Stimulated activated naive CD4-positive, alpha-beta T cell (primary cell): ENCODE data around the gene RPS23.
A peak's percentile ranks its signal among the peaks of the same experiment; 100 is the strongest.

Source experiments
- DNase-seq, 6 experiments: peaks; one replicate each; lab custom pipeline; 2025; lab: John Stamatoyannopoulos, UW

The RPS23 gene

GRCh38 chr5:82244854-82245635 lies 33.1 kb downstream of the RPS23 start:
- DNase-seq = no peak

- no peak for DNase-seq
These were observed 34.0 kb downstream of the RPS23 start for GRCh38 chr5:82244151-82244550.

GRCh38 chr5:82234885-82235284 lies 43.3 kb downstream of the RPS23 start:
- DNase-seq = no peak

GRCh38 chr5:82225525-82226172 lies 52.5 kb downstream of the RPS23 start:
- peak; percentile 15 to 67 (median 38) for DNase-seq
